Measurements from ENCODE around the gene TMEM176A.

Gene TMEM176A

GRCh38 chr7:150778738-150779301, 21.7 kb upstream of the TMEM176A start:
- no peak overlapping the region for H3K4me3 ChIP-seq (replicated peaks in 1 of 2; ENCODE audit: low read depth in 2 of 2, low read length in 2 of 2)
- TF ChIP-seq CTCF (IDR thresholded peaks at IDR 0.05; ENCODE audit: low read depth, low read length), result peak; percentile 88
- peak; percentile 74 to 75 for DNase-seq (ENCODE audit: low read depth in 2 of 2)

- TF ChIP-seq CTCF (IDR thresholded peaks at IDR 0.05; ENCODE audit: low read depth, low read length), result no peak
- H3K4me3 ChIP-seq (replicated peaks in 1 of 2; ENCODE audit: low read depth in 2 of 2, low read length in 2 of 2), result no peak overlapping the region
- DNase-seq (ENCODE audit: low read depth in 2 of 2), result no peak
Measured at GRCh38 chr7:150780292-150780691, 20.3 kb upstream of the TMEM176A start.

GRCh38 chr7:150781103-150781502, 19.5 kb upstream of the TMEM176A start:
- TF ChIP-seq CTCF (IDR thresholded peaks at IDR 0.05; ENCODE audit: low read depth, low read length), result no peak
- DNase-seq (ENCODE audit: low read depth in 2 of 2), result peak; percentile 33 to 81
- H3K4me3 ChIP-seq (replicated peaks in 1 of 2; ENCODE audit: low read depth in 2 of 2, low read length in 2 of 2), result no peak overlapping the region

- H3K4me3 ChIP-seq (replicated peaks in 1 of 2; ENCODE audit: low read depth in 2 of 2, low read length in 2 of 2), result no peak overlapping the region
- DNase-seq (ENCODE audit: low read depth in 2 of 2), result no peak
- TF ChIP-seq CTCF (IDR thresholded peaks at IDR 0.05; ENCODE audit: low read depth, low read length), result no peak
Measured at GRCh38 chr7:150781961-150782360, 18.6 kb upstream of the TMEM176A start.

- no peak overlapping the region for H3K4me3 ChIP-seq (replicated peaks in 1 of 2; ENCODE audit: low read depth in 2 of 2, low read length in 2 of 2)
- no peak for TF ChIP-seq CTCF (IDR thresholded peaks at IDR 0.05; ENCODE audit: low read depth, low read length)
- no peak for DNase-seq (ENCODE audit: low read depth in 2 of 2)
Measured at GRCh38 chr7:150784120-150784736, 16.3 kb upstream of the TMEM176A start.

GRCh38 chr7:150784954-150785353, 15.6 kb upstream of the TMEM176A start:
- TF ChIP-seq CTCF (IDR thresholded peaks at IDR 0.05; ENCODE audit: low read depth, low read length), result no peak
- H3K4me3 ChIP-seq (replicated peaks in 1 of 2; ENCODE audit: low read depth in 2 of 2, low read length in 2 of 2), result no peak overlapping the region
- DNase-seq (ENCODE audit: low read depth in 2 of 2), result no peak
